ENCODE measurements around the gene EPHA6. TPM values are rescaled to one million over a fixed set of nuclear protein-coding genes. Genes with fewer than 3 reads are reported as not detected.
A peak's percentile ranks its signal among the peaks of the same experiment; 100 is the strongest.

EPHA6 gene
- total RNA-seq, 1 experiment from 2014 or later: 3.6 TPM

DNA sequence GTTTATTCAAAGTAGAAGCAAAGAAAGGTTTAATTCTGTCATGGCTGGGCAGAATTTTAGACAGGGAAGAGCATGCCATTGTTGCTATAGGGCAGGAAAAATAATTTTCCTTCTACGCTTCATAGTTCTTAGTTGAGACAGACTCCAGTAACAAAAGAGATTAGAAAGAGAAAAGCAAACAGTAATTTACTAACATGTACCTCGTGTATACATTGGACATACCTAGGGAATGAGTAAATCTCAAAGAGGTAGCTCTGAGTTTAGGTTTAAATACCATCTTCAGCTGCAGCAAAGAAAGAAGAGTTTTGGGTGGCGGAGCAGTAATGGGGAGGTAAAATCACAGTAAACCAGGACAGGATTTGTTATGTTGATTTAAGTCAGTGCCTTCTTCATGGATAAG, 416.1 kb downstream of the EPHA6 start:
- Histone ChIP-seq H3K9me2 (replicated peaks; ENCODE audit: low read length) (no peaks in the 10 kb centered on the region), H4K20me1 (ENCODE audit: low read length) (no peaks in the 10 kb centered on the region), H3K4me2 (ENCODE audit: low read length) (no peak overlapping the region), H3F3A (ENCODE audit: low read length, unreplicated experiment) (no peaks in the 10 kb centered on the region), H3K9ac (ENCODE audit: low read length) (no peak overlapping the region), H3K4me3 (ENCODE audit: low read length) (no peak overlapping the region), H3K27me3 (ENCODE audit: low read length) (no peaks in the 10 kb centered on the region), H3K36me3 (ENCODE audit: low read depth, low read length) (no peaks in the 10 kb centered on the region), H3K4me1 (ENCODE audit: insufficient read depth, low read length) (0 out of 2 replicates have a peak, but pooled peaks cover 6% of the 10 kb centered on the region), H3K27ac (ENCODE audit: low read length) (no peak overlapping the region), H2AFZ (ENCODE audit: low read length) (no peak overlapping the region), H3K9me3 (ENCODE audit: low read length) (0 out of 2 replicates have a peak, but pooled peaks cover 4% of the 10 kb centered on the region), H3K79me2 (ENCODE audit: low read length) (no peaks in the 10 kb centered on the region)
- DNase-seq (peak; percentile 33), ATAC-seq (peak; percentile 81)
- POLR2A ChIA-PET (ENCODE audit: unreplicated experiment): no interaction called here
- TF ChIP-seq CTCF (conservative IDR thresholded peaks at IDR 0.05; ENCODE audit: low read depth, low read length) (no peak), EZH2phosphoT487 (IDR thresholded peaks at IDR 0.05; ENCODE audit: borderline replicate concordance, low read length) (no peak)
- intact Hi-C loops (cut with micrococcal nuclease): no loop called here
- no TSS peak for BruUV-seq (replicated peaks)
- CTCF ChIA-PET: no interaction called here

DNA sequence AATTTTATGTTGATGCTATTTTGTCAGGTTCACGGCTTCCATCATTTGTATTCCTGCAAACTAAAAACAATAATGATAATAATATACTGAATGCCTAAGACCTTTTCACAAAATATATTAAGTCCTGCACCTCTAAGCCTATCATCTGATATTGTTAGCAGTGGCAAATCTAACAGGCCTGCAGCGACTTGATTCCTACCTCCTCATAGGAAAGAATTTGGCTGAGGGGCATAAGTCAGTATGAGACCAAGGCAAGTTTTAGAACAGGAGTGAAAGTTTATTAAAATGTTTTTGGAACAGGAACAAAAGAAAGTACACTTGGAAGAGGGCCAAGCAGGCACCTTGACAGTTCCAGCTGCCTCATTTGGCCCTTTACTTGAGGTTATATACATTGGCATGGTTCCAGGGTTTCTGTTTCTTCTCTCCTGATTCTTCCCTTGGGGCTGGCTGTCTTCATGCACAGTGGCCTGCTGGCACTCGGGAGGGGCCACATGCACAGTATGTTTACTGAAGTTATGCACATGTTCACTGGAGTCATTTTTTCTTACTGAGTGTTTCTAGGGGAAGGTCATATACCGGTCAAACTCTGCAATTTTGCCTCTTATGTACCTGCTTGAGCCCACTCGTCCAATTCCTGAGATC, 418.1 kb downstream of the EPHA6 start:
- Histone ChIP-seq H4K20me1 (ENCODE audit: low read length) (no peaks in the 10 kb centered on the region), H3K4me3 (ENCODE audit: low read length) (no peak overlapping the region), H3K36me3 (ENCODE audit: low read depth, low read length) (no peaks in the 10 kb centered on the region), H3K27ac (ENCODE audit: low read length) (no peak overlapping the region), H3K9me3 (ENCODE audit: low read length) (0 out of 2 replicates have a peak, but pooled peaks cover 4% of the 10 kb centered on the region), H3K4me2 (ENCODE audit: low read length) (no peak overlapping the region), H3F3A (ENCODE audit: low read length, unreplicated experiment) (no peaks in the 10 kb centered on the region), H3K79me2 (ENCODE audit: low read length) (no peaks in the 10 kb centered on the region), H3K27me3 (ENCODE audit: low read length) (no peaks in the 10 kb centered on the region), H3K4me1 (ENCODE audit: insufficient read depth, low read length) (0 out of 2 replicates have a peak, but pooled peaks cover 6% of the 10 kb centered on the region), H2AFZ (ENCODE audit: low read length) (no peak overlapping the region), H3K9ac (ENCODE audit: low read length) (no peak overlapping the region), H3K9me2 (replicated peaks; ENCODE audit: low read length) (no peaks in the 10 kb centered on the region)
- POLR2A ChIA-PET (ENCODE audit: unreplicated experiment): no interaction called here
- CTCF ChIA-PET: no interaction called here
- peak; percentile 35 for DNase-seq
- TF ChIP-seq CTCF (conservative IDR thresholded peaks at IDR 0.05; ENCODE audit: low read depth, low read length): no peak
- TF ChIP-seq EZH2 (IDR thresholded peaks at IDR 0.05; ENCODE audit: low read length, unreplicated experiment): no peak
- no peak for TF ChIP-seq EZH2phosphoT487 (IDR thresholded peaks at IDR 0.05; ENCODE audit: borderline replicate concordance, low read length)
- peak; percentile 36 for ATAC-seq
- BruUV-seq (replicated peaks): no TSS peak
- intact Hi-C loops (cut with micrococcal nuclease): no loop called here

GRCh38 chr3:97235179-97235578, 420.8 kb downstream of the EPHA6 start:
- no peaks in the 10 kb centered on the region for H3K79me2 ChIP-seq (ENCODE audit: low read length)
- DNase-seq: no peak
- ChIA-PET CTCF (no interaction called here), POLR2A (ENCODE audit: unreplicated experiment) (no interaction called here)
- no peak overlapping the region for H2AFZ ChIP-seq (ENCODE audit: low read length)
- H3K4me2 ChIP-seq (ENCODE audit: low read length): no peak overlapping the region
- no peak overlapping the region for H3K4me3 ChIP-seq (ENCODE audit: low read length)
- TF ChIP-seq EZH2 (IDR thresholded peaks at IDR 0.05; ENCODE audit: low read length, unreplicated experiment): no peak
- TF ChIP-seq CTCF (conservative IDR thresholded peaks at IDR 0.05; ENCODE audit: low read depth, low read length): no peak
- no peaks in the 10 kb centered on the region for H3K9me2 ChIP-seq (replicated peaks; ENCODE audit: low read length)
- no peak overlapping the region for H3K27ac ChIP-seq (ENCODE audit: low read length)
- 0 out of 2 replicates have a peak, but pooled peaks cover 6% of the 10 kb centered on the region for H3K4me1 ChIP-seq (ENCODE audit: insufficient read depth, low read length)
- H3K9ac ChIP-seq (ENCODE audit: low read length): no peak overlapping the region
- H4K20me1 ChIP-seq (ENCODE audit: low read length): no peaks in the 10 kb centered on the region
- H3K9me3 ChIP-seq (ENCODE audit: low read length): 0 out of 2 replicates have a peak, but pooled peaks cover 4% of the 10 kb centered on the region
- BruUV-seq (replicated peaks): no TSS peak
- H3K27me3 ChIP-seq (ENCODE audit: low read length): no peaks in the 10 kb centered on the region
- no peaks in the 10 kb centered on the region for H3F3A ChIP-seq (ENCODE audit: low read length, unreplicated experiment)
- H3K36me3 ChIP-seq (ENCODE audit: low read depth, low read length): no peaks in the 10 kb centered on the region
- peak; percentile 34 for ATAC-seq
- intact Hi-C loops (cut with micrococcal nuclease): no loop called here
